Lung (tissue), 12 donors: ENCODE data around the gene CPEB4. TPM values are rescaled to one million over a fixed set of nuclear protein-coding genes. Genes with fewer than 3 reads are reported as not detected.

ENCODE experiments used
- ATAC-seq: fragments of 200-7000 bp; cut with Tn5 transposase; one replicate; pipeline ENCODE4 v1.9.1; 2020; ENCODE audit warnings: moderate number of reproducible peaks; ENCODE audit not compliant: insufficient read depth, low FRiP score
- DNase-seq, 3 donors: peaks; one replicate each; pipeline ENCODE4 v3.0.0-alpha.2; 2013 to 2017
- H3K27ac ChIP-seq, 2 donors: one replicate each; pipeline ENCODE4 v1.5.1; 2013; ENCODE audit warnings: mild to moderate bottlenecking in 2 of 2, moderate library complexity in 2 of 2, control low read depth in 1 of 2, inconsistent platforms in 1 of 2, low read depth in 1 of 2, low read length in 1 of 2
- H3K27me3 ChIP-seq, 3 donors: one replicate each; pipeline ENCODE4 v1.5.1; 2013; ENCODE audit warnings: low read length in 2 of 3; ENCODE audit not compliant: control insufficient read depth in 3 of 3, insufficient read depth in 3 of 3
- H3K36me3 ChIP-seq, 4 donors: one replicate each; pipeline ENCODE4 v1.5.1; 2013; ENCODE audit warnings: low read length in 4 of 4, mild to moderate bottlenecking in 1 of 4, moderate library complexity in 1 of 4; ENCODE audit not compliant: control insufficient read depth in 4 of 4, insufficient read depth in 4 of 4
- H3K4me1 ChIP-seq, 5 donors: one replicate each; pipeline ENCODE4 v1.5.1; 2013; ENCODE audit warnings: low read length in 5 of 5, mild to moderate bottlenecking in 2 of 5, moderate library complexity in 1 of 5; ENCODE audit not compliant: control insufficient read depth in 5 of 5, insufficient read depth in 5 of 5
- H3K4me3 ChIP-seq: one replicate; pipeline ENCODE4 v1.5.1; 2013; ENCODE audit warnings: mild to moderate bottlenecking, control low read depth, moderate library complexity
- H3K9ac ChIP-seq, 2 donors: one replicate each; pipeline ENCODE4 v1.5.1; 2013; ENCODE audit warnings: low read length in 2 of 2, control low read depth in 1 of 2; ENCODE audit not compliant: insufficient read depth in 1 of 2
- H3K9me3 ChIP-seq, 4 donors: one replicate each; pipeline ENCODE4 v1.5.1; 2013; ENCODE audit warnings: low read length in 3 of 4, mild to moderate bottlenecking in 1 of 4, moderate library complexity in 1 of 4; ENCODE audit not compliant: control insufficient read depth in 4 of 4, insufficient read depth in 3 of 4
- WGBS, 2 donors: extraction: QIAGEN DNeasy Blood & Tissue Kit; methylation state at CpG; one replicate each; pipeline ENCODE4 v1.1.7; 2013; 5-methylcytosine and 5-hydroxymethylcytosine counted together
- polyA plus RNA-seq, 2 donors: library from polyadenylated mRNA; stranded (reverse); fragments of 200-250 nt; gene quantifications; one replicate each; pipeline ENCODE4 v1.2.1, GENCODE V29; 2013
- total RNA-seq, 2 donors: library from RNA; depleted of rRNA in 1 of 2; stranded (reverse); fragments of >200 nt in 1 of 2; gene quantifications; one replicate each; pipeline ENCODE4 v1.2.1, GENCODE V29; 2014 to 2021
- TF ChIP-seq, protein P1 (sequence below): IDR thresholded peaks from 2 replicates; pipeline ENCODE4 v1.5.1; 2012; ENCODE audit warnings: mild to moderate bottlenecking; ENCODE audit errors: control extremely low read depth, extremely low read depth
- donor health status: control.
- donor health status: control.
- donor health status: Bipolar disorder and iron deficiency.
- donor health status: healthy.
- donor health status: DM: yes; HTN: yes; CAD: no.

Gene CPEB4
- total and polyA plus RNA-seq, 4 donors = 9.1 to 62.2 (median 39.1) TPM

DNA sequence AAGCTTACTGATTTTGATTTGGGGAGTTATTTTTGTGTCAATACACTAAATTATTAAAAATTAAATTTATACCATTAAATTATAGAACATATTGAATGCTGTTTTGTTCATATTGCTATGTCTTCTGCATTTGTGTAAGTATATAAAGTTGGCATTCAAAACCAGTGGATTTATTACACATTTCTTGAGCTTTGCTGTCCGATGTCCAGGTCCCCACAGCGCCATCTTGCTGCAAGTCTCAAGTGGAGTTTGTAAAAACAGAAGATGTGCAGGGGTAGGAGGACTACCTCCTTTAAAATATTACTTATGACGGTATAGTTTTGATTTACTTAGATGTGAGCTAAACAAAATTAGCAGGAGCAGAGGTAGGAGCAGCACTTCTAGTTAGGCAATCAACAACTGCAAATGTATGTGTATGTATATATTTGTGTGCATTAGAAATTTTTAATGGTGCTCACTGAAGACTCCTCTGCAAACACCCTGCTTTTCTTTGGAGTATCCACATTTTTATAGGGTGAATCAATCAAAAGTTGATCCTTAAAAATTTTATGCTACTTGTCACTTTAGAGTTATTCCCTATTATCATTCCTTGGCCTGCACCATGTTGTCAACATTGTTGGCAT is 37.4 kb downstream of the CPEB4 start:
- Histone ChIP-seq H3K4me3 (no peak overlapping the region), H3K4me1 (peaks cover 0 to 47% (median 5%) of the 10 kb centered on the region in 5 donors), H3K27ac (peak overlapping the region in 1 of 2 donors; percentile 74), H3K27me3 (no peaks in the 10 kb centered on the region), H3K9me3 (no peaks in the 10 kb centered on the region), H3K36me3 (peaks cover 0 to 9% (median 0%) of the 10 kb centered on the region in 4 donors), H3K9ac (no peak overlapping the region)
- TF ChIP-seq, protein P1, sequence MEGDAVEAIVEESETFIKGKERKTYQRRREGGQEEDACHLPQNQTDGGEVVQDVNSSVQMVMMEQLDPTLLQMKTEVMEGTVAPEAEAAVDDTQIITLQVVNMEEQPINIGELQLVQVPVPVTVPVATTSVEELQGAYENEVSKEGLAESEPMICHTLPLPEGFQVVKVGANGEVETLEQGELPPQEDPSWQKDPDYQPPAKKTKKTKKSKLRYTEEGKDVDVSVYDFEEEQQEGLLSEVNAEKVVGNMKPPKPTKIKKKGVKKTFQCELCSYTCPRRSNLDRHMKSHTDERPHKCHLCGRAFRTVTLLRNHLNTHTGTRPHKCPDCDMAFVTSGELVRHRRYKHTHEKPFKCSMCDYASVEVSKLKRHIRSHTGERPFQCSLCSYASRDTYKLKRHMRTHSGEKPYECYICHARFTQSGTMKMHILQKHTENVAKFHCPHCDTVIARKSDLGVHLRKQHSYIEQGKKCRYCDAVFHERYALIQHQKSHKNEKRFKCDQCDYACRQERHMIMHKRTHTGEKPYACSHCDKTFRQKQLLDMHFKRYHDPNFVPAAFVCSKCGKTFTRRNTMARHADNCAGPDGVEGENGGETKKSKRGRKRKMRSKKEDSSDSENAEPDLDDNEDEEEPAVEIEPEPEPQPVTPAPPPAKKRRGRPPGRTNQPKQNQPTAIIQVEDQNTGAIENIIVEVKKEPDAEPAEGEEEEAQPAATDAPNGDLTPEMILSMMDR = no peak
- DNase-seq (peak in 1 of 3 donors; percentile 61), ATAC-seq (no peak)
- WGBS, 2 donors = 27 to 38% methylated on average over 3 of the region's 3 CpGs

DNA sequence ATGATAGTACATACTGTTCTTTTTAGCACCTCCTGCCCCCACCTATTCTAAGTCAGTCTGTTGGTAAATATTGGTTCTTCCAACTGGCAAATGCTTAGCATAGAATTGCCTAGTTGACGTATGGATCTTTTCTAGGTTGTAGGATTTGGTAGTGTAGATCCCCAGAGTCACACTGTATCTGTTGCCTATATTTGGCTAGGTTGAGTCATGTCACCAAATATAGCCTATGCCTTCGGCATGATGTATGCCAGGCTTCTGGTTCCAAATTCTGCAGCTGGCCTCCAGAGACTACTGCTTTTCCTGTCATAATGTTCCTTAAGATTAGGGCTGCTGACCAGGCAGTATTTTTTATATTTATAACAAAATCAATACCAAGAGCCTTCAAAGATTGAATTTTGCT is 38.2 kb downstream of the CPEB4 start:
- Histone ChIP-seq H3K4me3 (no peak overlapping the region), H3K27me3 (no peaks in the 10 kb centered on the region), H3K36me3 (peaks cover 0 to 14% (median 0%) of the 10 kb centered on the region in 4 donors), H3K9me3 (no peaks in the 10 kb centered on the region), H3K9ac (no peak overlapping the region), H3K4me1 (peaks cover 0 to 51% (median 5%) of the 10 kb centered on the region in 5 donors), H3K27ac (peak overlapping the region in 1 of 2 donors; percentile 75)
- TF ChIP-seq, protein P1 = no peak
- DNase-seq (no peak), ATAC-seq (no peak)
- 65 to 79% methylated on average over 2 of the region's 2 CpGs for WGBS, 2 donors

DNA sequence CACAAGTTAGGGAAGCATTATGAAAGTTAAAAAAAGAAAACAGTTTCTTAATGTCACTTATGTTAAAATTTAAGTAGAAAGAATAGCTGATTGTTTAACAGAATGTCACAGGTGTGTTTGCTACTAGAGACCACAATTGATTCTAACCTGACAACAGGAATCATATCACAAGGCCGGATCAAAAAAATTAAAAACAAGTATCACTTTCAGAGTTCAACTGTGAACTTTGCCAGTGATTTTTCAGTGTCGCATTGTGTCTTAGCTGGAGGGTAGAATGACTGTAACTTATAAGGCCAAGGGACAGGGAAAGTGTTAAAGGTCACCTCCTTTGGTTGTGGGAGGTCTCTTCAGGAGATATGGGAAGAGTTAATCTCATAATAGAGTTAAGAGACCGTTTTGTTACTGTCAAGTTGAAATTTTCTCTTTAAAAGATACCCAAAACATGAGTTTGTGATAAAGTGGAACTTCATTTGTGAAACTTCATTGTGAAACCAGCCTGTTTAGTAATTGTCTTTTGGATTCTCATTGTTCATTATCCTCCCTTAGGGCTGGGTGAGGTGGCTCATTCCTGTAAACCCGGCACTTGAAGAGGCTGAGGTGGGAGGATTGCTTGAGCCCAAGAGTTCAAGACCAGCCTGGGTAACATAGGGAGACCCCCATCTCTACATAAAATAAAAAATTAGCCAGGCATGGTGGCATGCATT is 40.9 kb downstream of the CPEB4 start:
- peaks cover 0 to 19% (median under 1%) of the 10 kb centered on the region in 4 donors for H3K36me3 ChIP-seq
- ATAC-seq (no peak), DNase-seq (no peak)
- no peak overlapping the region for H3K9ac ChIP-seq
- H3K27ac ChIP-seq = peak overlapping the region in 1 of 2 donors; percentile 31
- no peaks in the 10 kb centered on the region for H3K27me3 ChIP-seq
- H3K9me3 ChIP-seq = no peaks in the 10 kb centered on the region
- WGBS, 2 donors = 59 to 70% methylated on average over 4 of the region's 4 CpGs
- no peak overlapping the region for H3K4me3 ChIP-seq
- peaks cover 0 to 45% (median 7%) of the 10 kb centered on the region in 5 donors for H3K4me1 ChIP-seq
- TF ChIP-seq, protein P1 = no peak
